A172 (cell line): ENCODE measurements around the gene PLAAT4. TPM values are rescaled to one million over a fixed set of nuclear protein-coding genes. Genes with fewer than 3 reads are reported as not detected.
"Not testable (repeated sequence)": the region's sequence is repeated elsewhere in the genome, so short reads cannot be mapped to it uniquely, and the experiment has no call there.

ENCODE experiments used
- DNase-seq: peaks from one replicate; pipeline ENCODE4 v3.0.0-alpha.2; 2015; ENCODE audit warnings: low spot score
- total RNA-seq: library from RNA; depleted of rRNA; stranded (reverse); fragments of >200 nt; shearing (Covaris generic); gene quantifications from 2 replicates; pipeline ENCODE4 v1.2.3, GENCODE V29; 2014; rRNA removed

The PLAAT4 gene
- total RNA-seq, 1 experiment from 2014 or later, result 22.4 TPM

- DNase-seq, result no peak
Observed at GRCh38 chr11:63572026-63572688, 35.5 kb downstream of the PLAAT4 start.

- peak; percentile 74 for DNase-seq
Observed at GRCh38 chr11:63573881-63574855, 37.6 kb downstream of the PLAAT4 start.

- no peak for DNase-seq
Observed at GRCh38 chr11:63574856-63575602, 38.4 kb downstream of the PLAAT4 start.

GRCh38 chr11:63578882-63579281 lies 42.3 kb downstream of the PLAAT4 start:
- not testable (repeated sequence) for DNase-seq

GRCh38 chr11:63581224-63581623 lies 44.6 kb downstream of the PLAAT4 start:
- DNase-seq, result peak; percentile 73

- no peak for DNase-seq
Observed at GRCh38 chr11:63583357-63583677, 46.7 kb downstream of the PLAAT4 start.

- no peak for DNase-seq
Observed at GRCh38 chr11:63586451-63587166, 50.0 kb downstream of the PLAAT4 start.

DNA sequence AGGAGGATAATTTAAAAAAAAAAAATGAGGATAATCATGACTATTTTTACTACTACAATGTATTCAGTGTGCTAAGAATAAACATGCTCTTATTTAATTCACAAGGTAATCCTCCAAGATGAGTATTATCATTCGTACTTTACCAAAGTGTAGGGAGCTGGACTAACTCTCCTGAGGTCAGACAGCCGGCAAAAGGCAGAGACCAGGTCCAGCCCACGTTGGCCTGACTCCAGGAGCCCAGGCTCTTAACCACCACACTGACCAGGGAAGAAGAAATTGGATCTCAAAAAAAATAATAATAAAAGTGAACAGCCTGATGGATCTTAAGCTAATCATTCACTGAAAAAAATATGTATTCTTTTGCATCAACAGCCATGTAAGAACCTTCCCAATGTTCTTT lies 52.4 kb downstream of the PLAAT4 start:
- no peak for DNase-seq

DNA sequence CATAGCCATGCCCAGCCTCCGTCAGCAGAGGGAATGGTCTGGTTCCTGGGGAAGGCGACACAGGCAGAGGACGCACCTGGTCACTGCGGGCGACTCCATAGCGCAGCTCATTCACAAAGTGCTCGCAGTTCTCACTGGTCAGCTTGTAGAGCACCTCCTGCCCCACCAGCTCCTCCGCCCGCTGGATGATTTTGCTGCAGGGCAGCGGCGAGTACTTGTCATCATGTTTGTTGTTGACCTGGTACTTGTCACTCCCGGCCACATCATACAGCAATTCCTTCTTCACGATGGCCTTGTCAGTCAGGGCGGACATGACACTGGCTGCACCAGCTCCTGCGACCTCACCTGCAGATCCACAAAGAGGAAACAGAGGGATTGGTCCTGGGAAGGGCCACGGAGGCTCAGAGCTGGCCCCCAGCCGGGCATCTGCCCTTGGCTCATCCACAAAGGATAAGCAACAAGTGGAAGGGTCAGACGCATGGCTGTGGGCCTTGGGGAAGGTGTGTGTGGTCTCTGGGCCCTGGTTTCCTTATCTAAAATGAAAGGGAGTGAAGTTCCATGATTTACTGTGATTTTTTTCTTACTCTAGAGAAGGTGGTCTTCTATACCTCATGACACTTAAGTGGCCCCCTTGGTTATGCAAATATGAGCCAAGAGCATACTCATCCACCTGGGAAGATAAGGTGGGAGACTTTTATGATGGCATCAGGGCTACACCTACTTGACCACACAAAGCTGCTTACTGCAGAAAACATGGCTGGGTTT lies 53.6 kb downstream of the PLAAT4 start:
- DNase-seq, result no peak

DNA sequence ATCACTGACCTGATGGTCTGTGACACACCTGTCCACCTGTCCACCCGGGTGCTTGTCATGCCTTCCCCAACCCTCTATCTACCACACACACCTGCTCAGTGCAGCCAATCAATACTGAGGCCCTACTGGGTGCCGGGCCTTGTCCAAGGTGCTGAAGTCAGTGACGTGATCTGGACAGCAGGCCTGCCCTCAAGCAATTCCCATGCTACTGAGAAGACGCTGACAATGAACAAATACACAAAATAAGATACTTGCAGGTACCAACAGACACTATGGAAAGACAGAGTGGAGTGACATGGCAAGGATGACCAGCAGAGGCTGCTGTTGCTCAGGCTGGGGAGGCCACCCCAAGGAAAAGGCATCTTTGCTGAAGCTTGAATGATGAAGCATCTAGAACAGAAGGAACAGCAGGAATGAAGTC lies 56.4 kb downstream of the PLAAT4 start:
- DNase-seq, result no peak

GRCh38 chr11:63595296-63595695 lies 58.7 kb downstream of the PLAAT4 start:
- no peak for DNase-seq

Other genes starting within 250 kb of the PLAAT4 start
- not detected in 2 replicates for gene SLC22A9, start 167.0 kb upstream of the PLAAT4 start, total RNA-seq
- not detected in 2 replicates for gene PLAAT5, start 45.6 kb upstream of the PLAAT4 start, total RNA-seq
- not detected in 2 replicates for gene LGALS12, start 30.7 kb upstream of the PLAAT4 start, total RNA-seq
- 0.28 TPM in 1 of 2 replicates, not detected in the other for gene PLAAT2, start 26.6 kb downstream of the PLAAT4 start, total RNA-seq
- 45.4 and 60.1 TPM in 2 replicates for gene PLAAT3, start 77.6 kb downstream of the PLAAT4 start, total RNA-seq
- 111 and 121 TPM in 2 replicates for gene ATL3, start 134.6 kb downstream of the PLAAT4 start, total RNA-seq
- 79.0 and 79.3 TPM in 2 replicates for gene RTN3, start 144.7 kb downstream of the PLAAT4 start, total RNA-seq
- gene ZFTA, start 232.0 kb downstream of the PLAAT4 start, total RNA-seq, result 6.2 and 8.5 TPM in 2 replicates